GM18526 (cell line): Measurements from ENCODE around the gene COMMD7.

ENCODE experiments used
- POLR2A ChIP-seq: IDR thresholded peaks from 3 replicates; pipeline ENCODE4 v1.6.1; 2011; ENCODE audit not compliant: insufficient read length; ENCODE audit errors: extremely low read depth

Gene COMMD7

DNA sequence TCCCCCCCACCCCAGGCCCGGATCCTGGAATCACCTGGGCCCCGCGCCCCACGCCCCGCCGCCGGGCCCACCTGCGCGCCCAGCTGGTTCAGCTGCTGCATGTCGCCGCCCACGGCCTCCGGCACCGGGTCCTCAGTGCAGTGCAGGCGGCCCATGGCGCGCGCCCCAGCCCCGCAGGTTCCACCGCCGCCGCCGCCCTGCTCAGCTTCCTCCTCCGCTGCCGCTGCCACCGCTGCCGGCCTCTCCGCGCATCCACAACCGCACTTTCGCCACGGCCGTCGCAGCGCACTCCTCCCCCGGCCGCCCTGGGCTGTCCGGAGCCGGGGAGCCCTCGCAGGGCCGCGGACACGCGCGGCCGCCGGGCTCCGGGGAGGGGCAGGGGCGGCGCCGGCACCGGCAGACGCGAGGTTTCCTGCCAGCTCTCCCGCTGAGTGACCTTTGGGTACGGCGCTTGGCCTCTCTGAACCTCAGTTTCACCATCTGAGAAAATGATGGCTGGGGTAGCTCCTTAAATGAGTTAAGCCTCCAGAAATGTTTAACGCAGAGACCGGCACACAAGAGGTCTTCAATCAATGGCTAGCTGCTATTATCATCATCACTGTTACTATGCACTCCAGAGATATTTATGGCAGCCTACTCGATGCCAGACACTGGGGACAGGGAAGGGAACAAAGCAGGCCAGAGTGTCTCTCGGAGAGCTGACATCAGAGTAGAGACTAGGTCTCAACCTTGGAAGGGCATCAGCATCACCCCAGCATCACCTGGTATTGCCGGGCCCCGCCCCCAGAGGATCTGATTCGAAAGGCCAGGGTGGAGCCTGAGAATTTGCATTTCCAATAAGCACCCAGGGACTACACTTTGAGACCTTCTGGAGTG, at the start of gene COMMD7:
TSS of gene COMMD7 (minus strand) at position 231 of the 876 bp plus-strand sequence. CDS start at position 155, 76 bp downstream.
- TF ChIP-seq POLR2A, result peak; percentile 57

DNA sequence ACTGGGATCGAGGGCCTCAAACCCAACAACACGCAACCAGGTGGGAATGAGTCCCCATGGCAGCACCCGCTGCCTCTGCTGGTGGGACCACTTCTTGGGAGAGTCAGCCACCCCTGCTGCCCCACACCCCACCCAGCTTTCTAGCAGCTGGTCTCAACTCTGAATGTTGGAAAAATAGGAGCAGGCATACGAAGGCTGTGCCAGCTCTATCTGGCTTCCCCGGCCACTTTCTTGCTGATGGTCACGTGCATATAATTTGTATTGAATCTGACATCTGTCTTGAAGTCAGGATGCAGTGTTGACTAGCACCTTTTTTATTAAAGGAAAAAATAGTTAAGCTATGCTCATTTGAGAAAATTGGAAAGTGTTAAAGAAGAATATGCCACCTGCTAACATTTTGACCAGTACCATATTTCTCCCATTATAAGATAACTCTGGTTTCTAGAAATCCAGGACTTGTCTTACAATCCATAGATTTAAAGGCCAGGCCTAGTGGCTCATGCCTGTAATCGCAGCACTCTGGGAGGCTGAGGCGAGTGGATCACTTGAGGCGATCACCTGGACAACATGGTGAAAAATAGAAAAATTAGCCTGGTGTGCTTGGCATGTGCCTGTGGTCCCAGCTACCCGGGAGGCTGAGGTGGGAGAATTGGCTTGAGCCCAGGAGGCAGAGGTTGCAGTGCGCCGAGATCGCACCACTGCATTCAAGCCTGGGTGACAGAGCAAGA, 49.6 kb upstream of the COMMD7 start:
- no peak for TF ChIP-seq POLR2A

DNA sequence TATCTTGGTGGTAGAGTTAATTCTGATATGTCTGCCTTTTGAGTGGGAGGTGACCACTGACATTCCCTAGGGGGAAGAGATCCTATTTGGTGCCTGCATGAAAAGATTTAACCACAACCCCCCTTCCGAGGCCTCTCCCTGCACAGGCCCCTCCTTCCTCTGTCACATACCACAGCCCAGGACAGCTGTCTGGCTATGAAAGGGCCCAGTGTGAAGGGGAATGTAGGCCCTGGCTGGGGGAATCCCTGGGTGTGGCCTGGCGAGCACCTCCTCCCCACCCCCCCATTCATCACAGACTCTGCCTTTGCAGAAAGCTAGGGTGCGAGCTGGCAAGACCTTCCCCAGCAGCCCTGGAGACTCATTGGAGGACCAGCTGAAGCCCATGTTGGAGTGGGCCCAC, 49.0 kb upstream of the COMMD7 start:
- TF ChIP-seq POLR2A, result no peak

DNA sequence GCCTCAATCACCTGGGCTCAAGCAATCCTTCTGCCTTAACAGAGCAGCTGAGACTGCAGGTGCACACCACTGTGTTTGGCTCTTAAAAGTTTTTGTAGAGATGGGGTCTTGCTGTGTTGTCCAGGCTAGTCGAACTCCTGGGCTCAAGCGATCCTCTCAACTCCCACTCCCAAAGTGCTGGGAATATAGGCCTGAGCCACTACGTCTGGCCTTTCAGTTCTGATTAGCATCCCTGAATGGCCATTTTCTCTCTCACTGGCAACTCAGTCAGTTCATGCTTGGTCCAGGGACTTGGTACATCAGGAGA, 47.4 kb upstream of the COMMD7 start:
- TF ChIP-seq POLR2A, result no peak

DNA sequence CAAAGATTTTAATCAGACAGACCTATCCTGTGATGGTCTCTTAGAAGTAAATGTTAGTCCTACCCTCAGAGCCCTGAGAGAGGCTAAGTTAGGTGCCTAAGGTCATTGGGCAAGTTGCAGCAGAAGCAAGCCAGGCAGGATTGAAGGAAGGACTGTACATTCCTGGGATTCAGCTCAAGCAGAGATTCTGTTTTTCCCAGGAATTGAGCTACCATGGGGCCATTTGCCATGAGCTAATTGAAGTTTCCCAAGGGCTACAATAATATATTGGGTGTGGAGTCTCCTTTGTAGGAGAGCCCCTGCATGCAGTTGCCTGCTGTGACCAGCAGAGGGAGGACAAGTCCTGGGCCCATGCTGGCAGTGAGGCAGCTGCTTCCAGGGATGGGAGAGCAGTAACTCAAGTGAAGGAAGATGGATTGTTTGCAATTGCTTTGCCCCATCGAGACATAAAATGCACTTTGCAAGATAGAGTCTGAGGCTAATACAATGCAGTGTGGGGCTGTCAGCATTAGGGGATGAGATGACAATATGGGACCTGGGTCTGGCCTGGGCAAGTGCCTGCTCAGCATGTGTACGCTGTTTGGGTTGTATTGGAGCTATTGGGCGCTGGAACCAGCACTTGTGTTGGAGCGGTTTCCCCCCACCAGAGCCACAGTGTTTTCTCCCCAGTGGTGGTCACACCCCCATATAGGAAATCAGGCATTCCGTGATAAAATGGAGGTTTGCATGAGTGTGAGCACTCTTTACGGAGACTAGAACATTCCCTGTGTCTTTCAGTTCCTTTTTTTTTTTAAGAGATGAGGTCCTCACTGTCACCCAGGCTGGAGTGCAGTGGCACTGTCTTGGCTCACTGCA, 46.9 kb upstream of the COMMD7 start:
- TF ChIP-seq POLR2A, result no peak

DNA sequence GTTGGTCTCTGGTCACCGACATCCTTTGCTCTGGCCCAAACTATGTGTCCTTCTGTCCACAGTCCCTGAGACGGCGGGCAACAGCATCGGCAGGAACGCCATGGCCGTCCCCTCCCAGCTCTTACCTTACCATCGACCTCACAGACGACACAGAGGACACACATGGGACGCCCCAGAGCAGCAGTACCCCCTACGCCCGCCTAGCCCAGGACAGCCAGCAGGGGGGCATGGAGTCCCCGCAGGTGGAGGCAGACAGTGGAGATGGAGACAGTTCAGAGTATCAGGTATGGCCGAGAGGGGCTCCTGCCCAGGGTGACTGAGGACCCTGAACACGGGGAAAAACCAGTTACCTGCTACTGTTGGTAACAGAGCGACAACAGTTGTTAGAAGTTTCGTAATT, 43.9 kb upstream of the COMMD7 start:
- no peak for TF ChIP-seq POLR2A

DNA sequence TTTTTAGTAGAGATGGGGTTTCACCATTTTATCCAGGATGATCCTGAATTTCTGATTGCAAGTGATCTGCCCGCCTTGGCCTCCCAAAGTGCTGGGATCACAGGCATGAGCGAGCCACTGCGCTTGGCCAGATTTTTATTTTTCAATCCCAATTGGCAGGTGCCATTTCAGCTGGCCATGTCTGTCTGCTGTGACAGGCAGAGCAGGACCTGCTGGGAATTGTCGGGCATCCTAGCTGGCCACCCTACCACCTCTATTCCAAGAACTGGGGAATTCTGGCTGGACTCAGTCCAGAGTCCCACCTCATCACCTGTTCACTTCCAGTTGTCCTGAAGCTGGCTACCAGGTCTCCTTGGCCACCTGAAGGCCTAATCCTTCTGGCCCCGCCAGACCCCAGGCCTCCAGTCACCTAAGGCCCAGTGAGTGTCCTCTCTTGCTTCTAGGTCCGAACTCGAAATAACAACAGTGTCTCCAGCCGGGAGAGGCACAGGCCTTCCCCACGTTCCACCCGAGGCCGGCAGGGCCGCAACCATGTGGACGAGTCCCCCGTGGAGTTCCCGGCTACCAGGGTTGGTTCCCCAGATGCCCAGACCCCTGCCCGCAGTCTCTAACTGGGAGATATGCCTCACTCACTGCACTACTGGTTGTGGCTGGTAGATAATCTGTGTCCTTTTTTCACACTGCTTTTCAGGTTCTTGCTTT, 42.9 kb upstream of the COMMD7 start:
- no peak for TF ChIP-seq POLR2A

DNA sequence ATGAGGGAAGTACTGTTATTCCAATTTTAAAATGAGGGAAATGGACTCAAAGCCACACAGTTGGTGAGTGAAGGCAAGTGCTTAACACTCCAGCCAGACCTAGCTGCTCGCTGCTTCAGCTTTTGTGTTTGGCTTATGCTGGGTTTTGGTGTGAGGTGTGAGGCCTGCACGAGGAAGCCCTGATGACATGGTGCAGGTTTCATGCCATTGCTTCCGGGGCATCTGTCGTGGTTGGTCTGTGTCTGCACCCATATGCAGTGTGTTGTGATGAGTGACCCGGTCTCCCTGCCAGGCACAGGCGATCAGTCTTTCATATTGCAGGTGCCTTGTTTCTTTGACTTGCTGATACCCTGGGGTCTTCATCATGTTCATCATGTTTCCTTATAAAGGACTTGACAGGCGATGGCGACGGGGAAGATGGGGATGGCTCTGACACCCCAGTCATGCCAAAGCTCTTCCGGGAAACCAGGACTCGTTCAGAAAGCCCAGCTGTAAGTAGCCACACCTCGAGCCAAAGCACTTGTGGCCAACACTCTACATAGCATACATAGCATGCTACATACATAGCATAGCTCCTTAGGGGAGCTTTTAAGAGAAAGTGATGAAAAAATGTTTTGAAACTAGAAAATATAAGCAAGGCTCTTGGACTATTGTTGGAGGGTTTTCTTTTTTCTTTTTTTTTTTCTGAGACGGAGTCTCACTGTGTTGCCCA, 41.3 kb upstream of the COMMD7 start:
- TF ChIP-seq POLR2A, result no peak

DNA sequence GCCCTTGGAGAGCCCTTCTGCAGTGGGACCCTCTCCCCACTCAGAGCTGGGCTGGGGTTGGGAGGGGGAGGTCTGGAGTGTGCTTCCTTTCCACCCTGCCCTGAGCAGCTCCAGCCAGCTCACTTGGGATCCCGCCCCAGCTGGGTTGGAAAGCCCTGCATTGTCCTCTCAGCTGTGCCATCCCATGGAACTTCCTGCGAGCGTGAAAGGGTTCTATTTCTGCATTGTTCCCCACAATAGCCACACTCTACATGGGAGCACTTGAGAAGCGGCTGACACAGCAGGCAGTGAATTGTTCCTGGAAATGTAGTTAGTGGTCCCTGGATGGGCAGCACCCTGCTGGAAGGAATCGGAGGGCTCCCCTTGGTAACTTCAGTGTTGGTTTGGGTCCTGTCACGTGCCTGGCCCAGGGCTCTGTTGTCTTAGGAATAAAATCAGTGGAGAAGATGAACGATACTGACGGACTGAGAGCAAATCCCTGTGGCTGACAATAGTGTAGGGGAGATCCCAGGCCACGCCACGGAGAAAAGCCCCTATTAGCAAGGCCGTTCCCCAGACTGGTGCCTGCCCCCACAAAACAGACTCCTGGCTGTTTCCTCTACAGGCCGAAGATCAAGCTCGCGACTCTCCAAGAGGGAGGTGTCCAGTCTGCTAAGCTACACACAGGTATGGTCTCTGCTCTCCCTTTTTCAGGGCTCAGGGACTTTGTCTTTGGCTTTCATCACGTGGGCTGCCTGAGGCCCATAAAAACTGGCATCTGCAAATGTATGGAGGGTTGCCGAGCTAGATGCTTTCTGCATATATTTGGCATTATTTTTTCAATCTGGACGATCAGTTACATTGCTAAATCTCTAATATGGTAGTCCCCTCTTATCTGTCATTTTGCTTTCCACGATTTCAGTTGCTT, 37.7 kb upstream of the COMMD7 start:
- no peak for TF ChIP-seq POLR2A

DNA sequence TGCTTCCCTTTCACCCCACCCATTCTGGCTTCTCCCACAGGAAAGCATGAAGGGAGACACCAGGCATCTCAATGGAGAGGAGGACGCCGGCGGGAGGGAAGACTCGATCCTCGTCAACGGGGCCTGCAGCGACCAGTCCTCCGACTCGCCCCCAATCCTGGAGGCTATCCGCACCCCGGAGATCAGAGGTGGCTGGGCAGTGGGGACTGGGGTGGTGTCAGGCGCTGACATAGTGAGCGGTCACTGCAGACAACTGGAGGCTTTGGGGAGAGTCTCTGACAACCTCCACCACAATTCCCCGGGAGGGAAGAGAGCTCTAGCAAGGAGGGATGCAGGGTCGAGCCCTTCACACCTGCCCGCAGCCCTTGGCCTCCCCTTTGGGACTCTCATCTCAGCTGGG, 37.0 kb upstream of the COMMD7 start:
- TF ChIP-seq POLR2A, result no peak

DNA sequence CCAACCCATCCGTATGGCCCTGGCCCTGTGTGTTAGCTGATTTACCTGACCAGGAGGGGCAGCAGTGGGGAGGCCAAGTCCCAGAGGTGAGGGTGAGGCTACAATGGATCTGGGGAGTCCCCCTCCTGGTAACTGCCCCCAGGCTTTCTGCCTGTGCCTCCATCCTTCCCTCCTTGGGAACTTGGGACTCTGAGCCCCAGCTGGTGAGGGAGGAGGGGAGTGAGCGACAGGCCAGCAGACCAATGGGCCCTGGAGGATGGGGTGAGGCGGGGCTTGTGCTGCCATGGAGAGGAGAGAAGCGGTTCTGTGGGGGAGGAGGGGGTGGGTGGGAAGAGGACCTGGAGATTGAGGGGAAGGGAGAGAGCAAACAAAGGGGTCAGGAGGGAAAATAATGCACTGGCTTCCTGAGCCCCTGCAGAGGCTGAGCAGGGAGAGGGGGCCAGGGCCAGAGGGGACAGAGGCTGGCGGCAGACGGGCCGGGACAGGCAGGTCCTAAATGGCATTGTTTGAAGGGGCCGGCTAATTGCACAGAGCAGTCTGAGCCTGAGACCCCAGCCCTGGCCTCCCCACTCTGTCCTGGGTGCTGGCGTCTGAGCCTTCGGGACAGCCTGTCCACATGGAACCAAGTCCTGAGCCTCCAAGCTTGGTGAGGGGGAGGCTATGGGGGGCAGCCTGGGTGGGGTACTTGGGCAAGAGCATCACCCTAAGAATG, 36.4 kb upstream of the COMMD7 start:
- TF ChIP-seq POLR2A, result no peak

DNA sequence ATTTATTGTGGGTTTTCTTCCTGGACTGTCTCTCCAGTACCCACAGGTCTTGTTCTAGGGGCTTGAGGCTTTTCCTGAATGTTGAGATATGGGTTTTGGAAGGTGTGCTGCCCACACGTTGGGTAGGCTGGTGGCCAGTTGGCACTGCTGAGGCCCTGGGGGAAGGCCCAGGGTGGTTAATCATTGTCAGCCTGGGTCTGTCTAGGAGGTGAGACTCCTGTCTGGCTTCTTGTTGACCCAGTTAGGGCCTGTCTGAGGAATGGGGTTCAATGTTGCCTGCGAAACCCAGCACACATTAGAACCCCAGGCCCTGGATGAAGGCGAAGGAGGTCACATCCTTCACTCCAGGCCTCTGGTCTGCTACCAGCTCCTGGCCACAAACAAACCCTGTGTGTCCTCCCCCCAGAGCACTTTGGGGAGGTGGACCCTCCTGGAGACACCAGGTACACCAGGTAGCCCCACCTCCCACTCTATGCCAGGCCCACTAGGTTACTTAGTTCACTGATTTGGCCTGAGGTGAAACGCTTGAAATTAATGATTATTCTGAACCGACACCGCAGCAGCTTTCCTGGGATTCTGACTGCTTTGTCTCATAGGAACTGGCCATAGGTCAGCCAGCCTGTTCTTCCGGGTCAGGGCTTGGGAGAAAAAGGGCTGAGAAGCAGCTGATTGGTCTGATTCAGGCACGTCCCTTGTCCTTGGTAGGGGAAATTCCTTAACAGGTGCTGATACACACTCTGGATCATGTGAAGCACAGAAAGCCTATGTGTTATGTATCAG, 34.1 kb upstream of the COMMD7 start:
- no peak for TF ChIP-seq POLR2A
